Left renal pelvis (tissue), 4 donors: ENCODE data around the gene RBM44. TPM values are rescaled to one million over a fixed set of nuclear protein-coding genes. Genes with fewer than 3 reads are reported as not detected.
"Not testable (repeated sequence)": the region's sequence is repeated elsewhere in the genome, so short reads cannot be mapped to it uniquely, and the experiment has no call there.

Experiments
- DNase-seq, 4 donors: peaks; one replicate each; pipeline ENCODE4 v3.0.0-alpha.2; 2013; ENCODE audit warnings: low read depth in 4 of 4, low spot score in 3 of 4
- polyA plus RNA-seq, 4 donors: library from polyadenylated mRNA; unstranded; fragments of 120-200 nt; gene quantifications; one replicate each; pipeline ENCODE4 v1.2.1, GENCODE V29; 2013; ENCODE audit not compliant: insufficient read length in 4 of 4

RBM44 gene
- polyA plus RNA-seq, 4 donors, result 0.32 to 1.6 (median 0.46) TPM

- no peak for DNase-seq
Observed at GRCh38 chr2:237779521-237779920, 19.1 kb upstream of the RBM44 start.

GRCh38 chr2:237782181-237782580 is 16.4 kb upstream of the RBM44 start:
- no peak for DNase-seq

- not testable (repeated sequence) for DNase-seq
Observed at GRCh38 chr2:237783678-237784077, 14.9 kb upstream of the RBM44 start.

GRCh38 chr2:237786936-237787335 is 11.6 kb upstream of the RBM44 start:
- no peak for DNase-seq

GRCh38 chr2:237790353-237790752 is 8.2 kb upstream of the RBM44 start:
- DNase-seq, result no peak

- DNase-seq, result no peak
Observed at GRCh38 chr2:237791977-237792727, 6.4 kb upstream of the RBM44 start.

GRCh38 chr2:237797253-237797652 is 1.3 kb upstream of the RBM44 start:
- DNase-seq, result no peak

- DNase-seq, result no peak
Observed at GRCh38 chr2:237799060-237799428, 465 bp downstream of the RBM44 start.

GRCh38 chr2:237801466-237801865 is 2.9 kb downstream of the RBM44 start:
- DNase-seq, result no peak

- no peak for DNase-seq
Observed at GRCh38 chr2:237806334-237806733, 7.8 kb downstream of the RBM44 start.

- DNase-seq, result no peak
Observed at GRCh38 chr2:237815637-237816036, 17.1 kb downstream of the RBM44 start.

GRCh38 chr2:237816531-237816930 is 18.0 kb downstream of the RBM44 start:
- DNase-seq, result no peak

GRCh38 chr2:237818066-237818473 is 19.5 kb downstream of the RBM44 start:
- no peak for DNase-seq

- no peak for DNase-seq
Observed at GRCh38 chr2:237819231-237819630, 20.7 kb downstream of the RBM44 start.

- DNase-seq, result no peak
Observed at GRCh38 chr2:237820421-237820820, 21.8 kb downstream of the RBM44 start.

GRCh38 chr2:237823544-237823943 is 25.0 kb downstream of the RBM44 start:
- no peak for DNase-seq

GRCh38 chr2:237824085-237824484 is 25.5 kb downstream of the RBM44 start:
- DNase-seq, result no peak

GRCh38 chr2:237827421-237827987 is 28.9 kb downstream of the RBM44 start:
- DNase-seq, result no peak

GRCh38 chr2:237830522-237830921 is 31.9 kb downstream of the RBM44 start:
- DNase-seq, result no peak

- no peak for DNase-seq
Observed at GRCh38 chr2:237833546-237833945, 35.0 kb downstream of the RBM44 start.

GRCh38 chr2:237835372-237835771 is 36.8 kb downstream of the RBM44 start:
- no peak for DNase-seq

GRCh38 chr2:237841051-237841450 is 42.5 kb downstream of the RBM44 start:
- no peak for DNase-seq

- not testable (repeated sequence) for DNase-seq
Observed at GRCh38 chr2:237848940-237849339, 50.4 kb downstream of the RBM44 start.
